GM12892 (cell line): ENCODE data around the gene MTHFD1L.

Source experiments
- POLR2A ChIP-seq: IDR thresholded peaks from 2 replicates; pipeline ENCODE4 v1.6.1; 2011; ENCODE audit warnings: low read depth, low read length, control low read depth
- POLR2AphosphoS5 ChIP-seq: IDR thresholded peaks from 2 replicates; pipeline ENCODE4 v1.6.1; 2011; ENCODE audit warnings: low read depth, low read length, control low read depth

GRCh38 chr6:150953851-150954250, 88.3 kb downstream of the MTHFD1L start:
- TF ChIP-seq POLR2AphosphoS5 (no peak), POLR2A (no peak)
